HepG2 (cell line): Measurements from ENCODE around the gene KRTCAP3. TPM values are rescaled to one million over a fixed set of nuclear protein-coding genes. Genes with fewer than 3 reads are reported as not detected.

Source experiments
- BRF2 ChIP-seq: sonication (generic); formaldehyde crosslinking; IDR thresholded peaks from 2 replicates; pipeline ENCODE4 v1.8.1; 2022; ENCODE audit warnings: mild to moderate bottlenecking, missing genetic modification reagents
- CEBPB ChIP-seq: IDR thresholded peaks from 2 replicates; pipeline ENCODE4 v1.6.1; 2011; ENCODE audit warnings: low read depth, low read length, improper control_type of control experiment, borderline replicate concordance
- DZIP1 ChIP-seq: sonication (generic); formaldehyde crosslinking; IDR thresholded peaks from 2 replicates; pipeline ENCODE4 v1.5.0; 2020; ENCODE audit warnings: mild to moderate bottlenecking, missing genetic modification reagents
- HMGXB4 ChIP-seq, 2 experiments: sonication (generic) in 1 of 2; formaldehyde crosslinking in 1 of 2; IDR thresholded peaks; 2 replicates each; pipeline versions ENCODE4 v1.4.0 to v1.6.1; 2018 to 2020; ENCODE audit warnings: missing genetic modification reagents in 2 of 2, borderline replicate concordance in 1 of 2, low read depth in 1 of 2, mild to moderate bottlenecking in 1 of 2, missing biosample characterization in 1 of 2
- HNRNPK ChIP-seq: fragments of 200-400 bp; formaldehyde crosslinking; IDR thresholded peaks from 2 replicates; pipeline ENCODE4 v1.6.1; 2018; ENCODE audit warnings: low read length, low read depth, moderate library complexity, mild to moderate bottlenecking; ENCODE audit not compliant: poor library complexity, severe bottlenecking
- LRRFIP1 ChIP-seq: sonication (generic); formaldehyde crosslinking; conservative IDR thresholded peaks from 2 replicates; pipeline ENCODE4 v1.4.0; 2020; ENCODE audit warnings: missing genetic modification reagents
- RARA ChIP-seq: IDR thresholded peaks from 2 replicates; pipeline ENCODE4 v1.6.1; 2016; ENCODE audit warnings: missing genetic modification reagents, missing compliant biosample characterization
- SKI ChIP-seq: fragments of 450-650 bp; IDR thresholded peaks from one replicate; pipeline ENCODE4 v1.6.1; 2018; ENCODE audit warnings: mild to moderate bottlenecking; ENCODE audit not compliant: partially characterized antibody
- TFAP4 ChIP-seq: sonication (generic); IDR thresholded peaks from 2 replicates; pipeline ENCODE4 v1.6.1; 2016; ENCODE audit warnings: low read depth, borderline replicate concordance
- ZFAT ChIP-seq: sonication (generic); formaldehyde crosslinking; conservative IDR thresholded peaks from 2 replicates; pipeline ENCODE4 v1.8.1; 2023; ENCODE audit warnings: missing genetic modification reagents, inconsistent platforms
- ZNF124 ChIP-seq: sonication (generic); formaldehyde crosslinking; IDR thresholded peaks from 2 replicates; pipeline ENCODE4 v1.4.0; 2020; ENCODE audit warnings: missing genetic modification reagents
- ZNF160 ChIP-seq: sonication (generic); formaldehyde crosslinking; IDR thresholded peaks from 2 replicates; pipeline ENCODE4 v1.8.0; 2022; ENCODE audit warnings: mild to moderate bottlenecking, inconsistent platforms, missing genetic modification reagents
- ZNF18 ChIP-seq: sonication (generic); formaldehyde crosslinking; IDR thresholded peaks from 2 replicates; pipeline ENCODE4 v1.8.0; 2022; ENCODE audit warnings: mild to moderate bottlenecking, missing genetic modification reagents; ENCODE audit not compliant: insufficient replicate concordance
- ZNF20 ChIP-seq: sonication (generic); formaldehyde crosslinking; IDR thresholded peaks from 2 replicates; pipeline ENCODE4 v1.4.0; 2020; ENCODE audit warnings: mild to moderate bottlenecking, moderate library complexity, missing genetic modification reagents
- ZNF331 ChIP-seq: sonication (generic); formaldehyde crosslinking; IDR thresholded peaks from 2 replicates; pipeline ENCODE4 v1.4.0; 2020; ENCODE audit warnings: missing genetic modification reagents
- ZNF557 ChIP-seq: sonication (generic); formaldehyde crosslinking; IDR thresholded peaks from 2 replicates; pipeline ENCODE4 v1.4.0; 2020; ENCODE audit warnings: missing genetic modification reagents
- ZNF772 ChIP-seq: sonication (generic); formaldehyde crosslinking; IDR thresholded peaks from 2 replicates; pipeline ENCODE4 v1.5.0; 2020; ENCODE audit warnings: mild to moderate bottlenecking, missing genetic modification reagents
- polyA plus RNA-seq, 8 experiments: library from polyadenylated mRNA; depleted of rRNA in 3 of 8; stranded (reverse) in 7 of 8; unstranded in 1 of 8; fragments of >200 nt; fragmentation: Illumina TruSeq in 4 of 8; extraction: Trizol in 4 of 8; gene quantifications; 2 replicates each; pipeline versions ENCODE4 v1.2.1 to v1.2.3, GENCODE V29; 2011 to 2016; ENCODE audit warnings: low read depth in 4 of 8, missing spikeins in 1 of 8, mixed read lengths in 1 of 8; ENCODE audit not compliant: insufficient read depth in 1 of 8
- total RNA-seq, 5 experiments: library from RNA; depleted of rRNA; stranded (reverse); fragments of >200 nt; fragmentation: Illumina TruSeq; extraction: Trizol; gene quantifications; 2 replicates each; pipeline ENCODE4 v1.2.3, GENCODE V29; 2016; ENCODE audit warnings: low read depth in 1 of 5

Gene KRTCAP3
- total and polyA plus RNA-seq, 2 of the 13 experiments (the other 11 are each of a cell fraction or from before 2014, with no cell fraction given), result 2.1 to 4.5 TPM

- no peak for TF ChIP-seq LRRFIP1 (CRISPR knock-in tag)
- peak; percentile 63 for TF ChIP-seq SKI
- TF ChIP-seq BRF2, result peak; percentile 75
- TF ChIP-seq HMGXB4 (CRISPR knock-in tag; IDR thresholded peaks at IDR 0.05; ENCODE audit: borderline replicate concordance in 1 of 2, low read depth in 1 of 2), result peak; percentile 79 to 88
- TF ChIP-seq ZNF331 (CRISPR knock-in tag), result no peak; the same call in 1 of the 2 replicates
- peak; percentile 88; the same call in 1 of the 2 replicates for TF ChIP-seq TFAP4
- TF ChIP-seq DZIP1 (CRISPR knock-in tag), result 0 out of 2 replicates have a peak, but pooled peaks have one; percentile 9
- TF ChIP-seq CEBPB, result no peak
- peak; percentile 88 for TF ChIP-seq ZNF18 (CRISPR knock-in tag)
- 0 out of 2 replicates have a peak, but pooled peaks have one; percentile 61 for TF ChIP-seq ZNF557 (CRISPR knock-in tag)
- TF ChIP-seq ZNF124, result peak; percentile 70
- TF ChIP-seq ZNF160, result no peak; the same call in 1 of the 2 replicates
- 0 out of 2 replicates have a peak, but pooled peaks have one; percentile 31 for TF ChIP-seq RARA (CRISPR knock-in tag)
- peak; percentile 96 for TF ChIP-seq HNRNPK
- TF ChIP-seq ZFAT, result no peak
- TF ChIP-seq ZNF772 (CRISPR knock-in tag), result peak; percentile 39
- TF ChIP-seq ZNF20 (CRISPR knock-in tag), result peak; percentile 88; the same call in 1 of the 2 replicates
Measured at GRCh38 chr2:27428213-27428977, 13.8 kb upstream of the KRTCAP3 start, which contains the start of gene NRBP1 (continued).
